Hematopoietic multipotent progenitor cell treated with erythropoietin and hydrocortisone succinate and interleukin-3 and kit ligand, for 6 days (in vitro differentiated cells): ENCODE data around the gene STK32B.
"Not testable (repeated sequence)": the region's sequence is repeated elsewhere in the genome, so short reads cannot be mapped to it uniquely, and the experiment has no call there.

Experiments
- DNase-seq: peaks from one replicate; pipeline ENCODE4 v3.0.0-alpha.2; 2015

STK32B gene

DNA sequence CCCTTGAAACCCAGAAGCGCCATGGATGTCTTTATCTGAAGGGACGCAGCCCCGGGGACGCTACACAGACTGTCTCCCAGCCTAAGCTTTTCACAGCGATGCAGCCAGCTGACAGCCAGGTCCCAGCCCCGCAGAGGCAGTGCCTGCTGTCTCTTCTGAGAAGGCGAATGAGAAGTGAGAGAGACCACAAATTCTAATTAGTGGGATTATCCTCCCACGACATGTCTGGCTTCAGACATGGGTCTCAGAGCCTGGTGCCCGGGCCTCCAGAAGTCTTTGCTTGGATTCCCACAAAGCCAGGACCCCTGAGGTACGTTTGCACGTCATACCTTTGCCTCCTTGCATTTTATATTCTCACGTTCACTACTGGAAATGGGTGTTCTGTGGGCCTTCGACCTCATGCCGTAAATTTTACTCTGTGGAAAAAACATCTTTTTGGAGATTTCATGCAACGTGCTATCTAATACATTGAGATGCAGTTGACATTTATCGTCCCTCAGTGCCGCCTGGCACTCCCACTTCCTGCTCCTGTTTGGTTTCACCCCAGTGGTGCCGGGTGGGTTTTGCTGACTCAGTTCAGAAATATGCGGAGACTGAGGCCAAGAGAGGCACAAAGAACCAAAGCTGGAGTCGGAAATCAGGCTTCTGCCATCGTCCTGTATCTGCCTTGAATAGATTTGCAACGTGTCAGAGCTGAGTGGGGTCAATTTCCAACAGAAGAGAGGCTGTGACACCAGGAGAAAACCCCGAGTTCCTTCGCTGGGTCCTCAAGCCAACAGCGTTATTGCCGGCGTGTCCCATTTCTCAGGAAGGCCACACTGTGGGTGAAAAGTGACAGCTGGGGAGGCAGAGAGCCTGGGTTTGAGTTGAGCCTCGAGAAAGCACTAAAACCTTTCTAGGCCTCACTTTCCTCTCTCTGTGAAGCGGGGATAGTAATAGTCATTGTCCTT is 114.4 kb downstream of the STK32B start:
- DNase-seq: no peak

DNA sequence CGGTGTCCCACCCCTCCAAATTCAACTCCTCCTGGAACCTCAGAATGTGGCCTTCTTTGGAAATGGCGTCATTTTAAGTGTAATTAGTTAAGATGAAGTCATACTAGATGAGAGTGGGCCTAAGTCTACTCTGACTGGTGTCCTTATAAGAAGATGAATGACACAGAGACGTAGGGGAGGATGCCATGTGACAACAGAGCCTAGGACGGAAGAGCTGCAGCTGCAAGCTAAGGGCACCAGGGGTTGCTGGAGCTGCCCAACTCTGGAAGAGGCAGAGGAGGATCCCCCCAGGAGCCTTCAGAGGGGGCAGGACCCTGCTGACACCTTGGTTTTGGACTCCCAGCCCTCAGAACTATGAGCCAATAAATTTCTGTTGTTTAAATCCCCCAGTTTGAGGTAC is 115.1 kb downstream of the STK32B start:
- DNase-seq: no peak

GRCh38 chr4:5168891-5169290 is 117.6 kb downstream of the STK32B start:
- DNase-seq: no peak

DNA sequence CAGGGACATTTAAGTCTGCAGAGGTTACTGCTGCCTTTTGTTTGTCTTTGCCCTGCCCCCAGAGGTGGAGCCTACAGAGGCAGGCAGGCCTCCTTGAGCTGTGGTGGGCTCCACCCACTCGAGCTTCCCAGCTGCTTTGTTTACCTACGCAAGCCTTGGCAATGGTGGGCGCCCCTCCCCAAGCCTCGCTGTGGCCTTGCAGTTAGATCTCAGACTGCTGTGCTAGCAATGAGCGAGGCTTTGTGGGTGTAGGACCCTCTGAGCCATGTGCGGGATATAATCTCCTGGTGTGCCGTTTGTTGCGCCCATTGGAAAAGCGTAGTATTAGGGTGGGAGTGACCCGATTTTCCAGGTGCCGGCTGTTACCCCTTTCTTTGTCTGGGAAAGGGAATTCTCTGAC is 124.6 kb downstream of the STK32B start:
- not testable (repeated sequence) for DNase-seq

GRCh38 chr4:5184606-5185005 is 133.3 kb downstream of the STK32B start:
- no peak for DNase-seq

DNA sequence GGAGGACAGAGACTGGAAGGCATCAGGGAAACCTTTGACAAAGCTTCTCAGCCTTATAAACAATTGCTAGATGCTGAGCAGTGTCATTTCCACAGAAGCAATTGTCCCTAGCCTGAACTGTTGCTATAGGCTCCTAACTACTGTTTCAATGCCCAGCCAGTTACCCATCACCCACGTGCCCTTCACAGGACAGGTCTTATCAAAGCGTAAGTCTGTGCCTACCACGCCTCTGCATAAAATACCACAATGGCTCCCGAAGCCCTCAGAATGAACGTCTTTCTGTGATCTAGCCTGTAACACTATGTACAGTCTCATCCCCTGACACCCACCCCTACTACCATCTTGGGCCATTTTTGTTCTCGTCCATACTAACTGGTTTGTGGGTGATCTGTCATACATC is 134.3 kb downstream of the STK32B start:
- peak; percentile 58 for DNase-seq

- no peak for DNase-seq
Measured at GRCh38 chr4:5186271-5187064, 135.2 kb downstream of the STK32B start.

GRCh38 chr4:5188130-5188529 is 136.8 kb downstream of the STK32B start:
- no peak for DNase-seq

- DNase-seq: no peak
Measured at GRCh38 chr4:5191831-5192230, 140.6 kb downstream of the STK32B start.

- DNase-seq: no peak
Measured at GRCh38 chr4:5192271-5192670, 141.0 kb downstream of the STK32B start.

- no peak for DNase-seq
Measured at GRCh38 chr4:5192678-5193077, 141.4 kb downstream of the STK32B start.

DNA sequence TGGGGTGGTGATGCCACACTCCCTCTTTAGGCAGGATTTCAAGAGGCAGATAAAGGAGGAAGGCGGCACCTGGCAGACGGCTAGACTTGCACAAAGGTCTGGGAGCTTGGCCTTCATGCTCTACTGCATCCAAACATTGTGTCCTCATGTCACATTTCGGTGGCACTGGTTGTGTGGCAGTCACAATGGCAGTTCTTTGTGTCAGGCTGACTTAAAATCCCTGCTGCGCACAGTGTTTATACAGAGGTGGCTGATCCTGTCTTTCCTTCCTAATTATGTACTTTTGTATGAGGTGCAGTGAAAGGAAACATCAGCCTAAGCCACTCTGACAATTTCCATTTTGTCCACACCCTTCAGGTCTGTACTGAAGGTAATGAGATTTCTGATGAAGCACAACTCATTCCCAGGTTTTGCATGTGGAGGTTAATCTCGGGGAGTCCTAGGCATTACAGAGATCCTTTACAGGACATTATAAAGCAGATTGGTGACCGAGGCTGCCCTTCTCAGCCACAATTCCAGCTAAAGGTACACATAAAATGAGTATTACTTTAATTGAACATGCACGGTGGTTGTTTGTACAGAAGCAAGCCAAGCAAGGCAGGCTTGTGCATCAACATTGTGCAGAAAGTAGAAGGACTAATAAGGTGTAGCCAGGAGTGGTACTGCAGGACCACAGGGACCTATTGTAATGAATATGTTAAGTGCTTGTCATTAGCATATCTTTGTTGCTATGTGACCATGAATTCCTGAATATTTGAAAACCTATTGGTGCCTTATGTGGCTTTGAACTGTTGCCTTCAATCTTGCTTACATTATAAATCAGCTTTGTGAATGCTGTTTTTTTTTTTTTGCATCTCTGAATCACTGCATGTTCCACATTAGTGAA is 147.6 kb downstream of the STK32B start:
- no peak for DNase-seq

GRCh38 chr4:5199912-5200311 is 148.6 kb downstream of the STK32B start:
- no peak for DNase-seq

DNA sequence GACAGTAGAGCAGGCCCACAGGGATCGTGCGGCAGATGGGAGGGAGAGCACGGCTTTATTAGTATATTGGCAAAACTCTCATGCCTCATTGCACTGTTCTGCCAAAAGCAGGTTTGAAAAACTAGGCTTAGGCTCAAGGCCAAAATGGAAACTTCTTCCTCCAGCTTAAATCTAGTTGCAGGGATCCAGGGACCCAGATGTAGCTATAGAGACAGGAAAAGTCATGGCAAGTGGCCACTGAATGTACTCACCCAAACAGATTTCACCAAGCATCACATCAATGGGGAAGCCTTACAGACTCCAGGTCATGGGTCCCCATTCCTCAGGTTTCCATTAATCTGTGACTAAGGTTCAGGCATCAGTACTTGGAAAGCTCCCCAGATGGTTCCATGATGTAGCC is 149.2 kb downstream of the STK32B start:
- no peak for DNase-seq

- no peak for DNase-seq
Measured at GRCh38 chr4:5203309-5203992, 152.2 kb downstream of the STK32B start.

GRCh38 chr4:5203993-5204310 is 152.7 kb downstream of the STK32B start:
- no peak for DNase-seq

- no peak for DNase-seq
Measured at GRCh38 chr4:5204781-5205180, 153.5 kb downstream of the STK32B start.

- no peak for DNase-seq
Measured at GRCh38 chr4:5206016-5206790, 154.9 kb downstream of the STK32B start.

DNA sequence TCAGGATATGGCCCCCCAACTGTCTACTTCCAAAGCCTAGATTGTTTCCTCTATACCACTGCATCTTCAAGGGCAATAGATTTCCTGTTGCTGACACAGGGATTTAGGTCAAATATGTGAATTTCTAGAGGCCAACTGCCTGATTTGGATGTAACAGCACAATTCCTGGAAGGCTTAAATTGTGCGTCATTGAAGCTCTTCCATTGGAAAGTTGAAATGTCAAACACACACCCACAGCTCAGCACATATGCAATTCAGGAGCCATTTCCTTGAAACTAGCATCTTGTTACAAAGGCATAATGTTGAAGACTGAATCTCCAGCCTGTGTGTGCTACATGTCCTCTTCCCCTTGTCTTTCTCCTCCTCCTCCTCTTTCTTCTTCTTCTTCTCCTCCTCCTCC is 158.6 kb downstream of the STK32B start:
- no peak for DNase-seq

- DNase-seq: no peak
Measured at GRCh38 chr4:5211282-5211839, 160.1 kb downstream of the STK32B start.

DNA sequence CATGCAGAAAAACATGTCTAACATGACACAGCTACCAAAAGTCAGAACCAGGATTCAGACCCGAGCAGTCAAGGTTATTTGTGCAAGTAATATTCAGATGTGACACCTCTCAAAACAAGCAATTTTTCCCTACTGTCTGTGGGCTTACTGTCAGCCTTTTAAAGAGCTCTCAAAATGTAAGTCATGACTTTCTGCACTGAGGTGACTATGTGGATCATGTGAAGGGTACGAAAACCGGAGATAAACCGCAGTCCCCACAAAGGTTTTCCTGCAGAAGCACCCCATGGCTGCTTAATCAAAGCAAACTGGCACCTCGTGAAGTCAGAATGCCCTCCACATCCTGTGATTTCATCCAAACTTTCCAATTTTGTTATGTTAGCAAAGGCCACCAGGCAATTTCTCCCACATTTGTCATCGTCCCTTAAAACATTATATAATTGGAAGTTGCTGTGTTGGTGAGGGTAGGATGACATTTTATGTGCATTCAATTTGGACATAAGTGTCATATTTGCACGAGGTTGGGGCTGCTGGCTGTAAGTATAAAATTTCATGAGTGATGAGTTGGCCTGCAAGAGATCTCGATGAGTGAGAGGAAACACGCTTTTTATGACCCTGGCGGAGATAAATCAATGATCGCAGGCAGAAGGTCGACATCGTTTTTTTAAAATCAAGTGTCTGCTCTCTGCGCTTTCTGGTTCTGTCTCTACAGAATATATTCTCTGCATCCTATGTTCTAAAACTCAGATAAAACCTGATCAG is 161.2 kb downstream of the STK32B start:
- no peak for DNase-seq
